Measurements from ENCODE around the gene SMOC2.

The SMOC2 gene

GRCh38 chr6:168448243-168448855, 7.4 kb downstream of the SMOC2 start:
- DNase-seq = no peak

GRCh38 chr6:168450917-168451316, 9.9 kb downstream of the SMOC2 start:
- DNase-seq = no peak

- no peak for DNase-seq
Observed at GRCh38 chr6:168451805-168452517, 11.0 kb downstream of the SMOC2 start.

GRCh38 chr6:168452685-168453377, 11.8 kb downstream of the SMOC2 start:
- DNase-seq = no peak

GRCh38 chr6:168455847-168456530, 15.0 kb downstream of the SMOC2 start:
- no peak for DNase-seq

- DNase-seq = no peak
Observed at GRCh38 chr6:168456907-168457652, 16.1 kb downstream of the SMOC2 start.

GRCh38 chr6:168457653-168457934, 16.6 kb downstream of the SMOC2 start:
- no peak for DNase-seq

GRCh38 chr6:168458101-168458500, 17.1 kb downstream of the SMOC2 start:
- DNase-seq = no peak

GRCh38 chr6:168459572-168459971, 18.6 kb downstream of the SMOC2 start:
- no peak for DNase-seq

GRCh38 chr6:168462289-168462853, 21.4 kb downstream of the SMOC2 start:
- no peak for DNase-seq

GRCh38 chr6:168464546-168464945, 23.6 kb downstream of the SMOC2 start:
- no peak for DNase-seq

- no peak for DNase-seq
Observed at GRCh38 chr6:168468045-168468444, 27.1 kb downstream of the SMOC2 start.

GRCh38 chr6:168469521-168469920, 28.5 kb downstream of the SMOC2 start:
- DNase-seq = no peak

GRCh38 chr6:168469926-168470325, 28.9 kb downstream of the SMOC2 start:
- DNase-seq = no peak

- DNase-seq = no peak
Observed at GRCh38 chr6:168472363-168472762, 31.4 kb downstream of the SMOC2 start.

GRCh38 chr6:168473197-168473596, 32.2 kb downstream of the SMOC2 start:
- DNase-seq = no peak

GRCh38 chr6:168475188-168476013, 34.4 kb downstream of the SMOC2 start:
- DNase-seq = no peak

- no peak for DNase-seq
Observed at GRCh38 chr6:168479421-168479820, 38.4 kb downstream of the SMOC2 start.

GRCh38 chr6:168480481-168480880, 39.5 kb downstream of the SMOC2 start:
- DNase-seq = no peak

GRCh38 chr6:168485818-168486217, 44.8 kb downstream of the SMOC2 start:
- no peak for DNase-seq

GRCh38 chr6:168490757-168491156, 49.8 kb downstream of the SMOC2 start:
- no peak for DNase-seq

GRCh38 chr6:168493976-168494375, 53.0 kb downstream of the SMOC2 start:
- DNase-seq = no peak

Data from hematopoietic multipotent progenitor cell treated with erythropoietin and hydrocortisone succinate and interleukin-3 and kit ligand, for 4 days (in vitro differentiated cells).